LNCAP (cell line): Measurements from ENCODE around the gene ENTPD7.

Source experiments
- CTCF ChIP-seq: fragments of 450-650 bp; IDR thresholded peaks from 2 replicates; pipeline ENCODE4 v1.5.1; 2017; ENCODE audit warnings: mild to moderate bottlenecking

ENTPD7 gene

DNA sequence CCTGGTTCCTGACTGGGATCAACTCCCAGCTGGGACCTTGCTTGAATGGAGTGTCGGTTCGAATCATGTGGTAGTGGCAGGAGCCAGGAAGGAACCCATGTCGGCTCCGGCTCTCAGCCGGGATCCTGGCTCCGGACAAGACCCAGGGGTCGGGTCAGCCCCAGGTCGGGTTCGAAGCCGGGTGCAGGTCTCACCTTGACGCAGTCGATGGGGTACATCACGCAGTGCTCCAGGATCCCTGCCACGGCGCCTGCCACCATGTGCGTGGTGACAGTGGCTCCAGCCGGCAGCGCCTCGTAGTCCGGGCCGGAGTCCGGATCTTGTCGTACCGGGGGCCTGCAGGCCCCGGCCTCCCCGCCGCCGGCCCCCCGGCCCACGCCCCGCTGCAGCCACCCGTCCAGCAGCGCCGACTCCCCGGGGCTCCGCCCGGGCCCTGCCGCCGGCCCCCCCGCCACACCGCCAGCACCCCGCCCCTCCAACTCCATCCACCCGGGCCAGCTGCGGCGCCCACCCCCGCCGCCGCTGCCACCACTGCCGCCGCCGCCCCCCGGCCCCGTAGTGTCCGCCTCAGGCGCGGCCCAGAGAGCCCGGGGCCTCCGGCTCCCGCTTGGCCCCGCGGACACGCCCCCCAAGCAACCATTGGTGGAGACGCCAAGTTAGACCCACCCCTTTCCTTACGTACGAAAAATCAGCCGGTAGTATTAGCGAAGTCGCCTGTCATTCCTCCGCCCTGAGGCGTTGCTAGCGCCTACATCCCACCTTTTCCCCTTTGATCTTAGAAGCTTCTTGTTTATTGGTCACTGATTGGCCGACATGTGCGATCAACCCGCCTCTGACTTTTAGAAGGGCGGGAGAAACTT lies 39.2 kb upstream of the ENTPD7 start, which contains the start of gene SLC25A28:
SLC25A28 (minus strand) TSS at position 589 of the 860 bp plus-strand sequence; CDS start at position 485, 104 bp downstream.
- no peak for TF ChIP-seq CTCF

- TF ChIP-seq CTCF: no peak
Measured at GRCh38 chr10:99620711-99621453, 38.4 kb upstream of the ENTPD7 start.

DNA sequence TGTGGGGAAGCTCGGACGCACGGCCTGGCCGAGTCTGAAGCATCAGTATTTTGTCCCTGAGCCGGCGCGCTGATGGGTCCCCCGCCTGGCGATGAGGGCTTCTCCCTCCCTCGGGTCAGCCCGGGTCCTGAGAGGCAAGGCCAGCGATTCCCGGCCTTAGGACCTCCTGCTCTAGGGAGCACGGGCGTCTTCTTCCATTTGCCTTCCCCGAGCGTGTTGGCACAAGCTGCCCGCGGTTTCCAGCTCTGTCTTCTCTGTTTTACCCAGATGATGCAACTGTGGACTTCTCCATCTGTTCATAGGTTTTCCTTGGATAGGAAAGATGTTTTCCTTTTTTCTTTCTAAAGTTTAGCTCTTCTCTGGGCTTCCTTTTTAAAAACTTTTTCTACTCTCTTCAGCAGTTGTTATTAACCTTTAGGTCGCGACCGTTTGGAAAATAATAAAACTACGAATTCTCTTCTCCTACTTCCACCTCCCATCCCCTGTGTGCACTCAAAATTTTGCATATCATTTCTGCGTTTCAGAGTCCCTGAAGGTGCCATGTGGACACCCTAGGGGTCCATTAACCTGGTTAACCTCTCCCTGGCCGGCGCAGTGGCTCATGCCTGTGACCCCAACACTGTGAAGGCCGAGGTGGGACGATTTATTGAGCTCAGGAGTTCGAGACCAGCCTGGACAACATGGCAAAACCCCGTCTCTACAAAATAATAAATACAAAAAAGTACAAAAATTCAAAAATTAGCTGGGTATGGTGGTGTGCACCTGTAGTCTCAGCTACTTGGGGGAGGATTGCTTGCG lies 37.7 kb upstream of the ENTPD7 start:
- no peak for TF ChIP-seq CTCF

- no peak for TF ChIP-seq CTCF
Measured at GRCh38 chr10:99623919-99624318, 35.4 kb upstream of the ENTPD7 start.

GRCh38 chr10:99628923-99629624 lies 30.2 kb upstream of the ENTPD7 start:
- no peak for TF ChIP-seq CTCF

GRCh38 chr10:99629625-99629978 lies 29.7 kb upstream of the ENTPD7 start:
- no peak for TF ChIP-seq CTCF

- TF ChIP-seq CTCF: no peak
Measured at GRCh38 chr10:99630433-99630832, 28.9 kb upstream of the ENTPD7 start.
